ENCODE data around the gene CFAP46. TPM values are rescaled to one million over a fixed set of nuclear protein-coding genes. Genes with fewer than 3 reads are reported as not detected.

The CFAP46 gene
- total and polyA plus RNA-seq, 9 of the 15 experiments (the other 6 are each of a cell fraction or from before 2014, with no cell fraction given) = not detected

DNA sequence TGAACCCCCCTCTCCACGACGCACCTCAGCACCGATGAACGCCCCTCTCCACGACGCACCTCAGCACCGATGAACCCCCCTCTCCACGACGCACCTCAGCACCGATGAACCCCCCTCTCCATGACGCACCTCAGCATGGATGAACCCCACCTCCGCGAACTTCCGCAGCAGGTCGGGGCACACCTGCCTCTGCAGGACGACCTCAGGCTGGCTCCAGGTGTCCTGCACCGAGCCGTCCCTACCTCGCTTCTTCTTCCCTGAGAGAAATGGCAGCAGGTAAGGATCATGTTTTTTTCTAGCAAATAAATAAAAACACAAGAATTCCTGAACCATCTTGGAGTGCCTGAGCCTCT is 24.1 kb downstream of the CFAP46 start:
- H3K36me3 ChIP-seq (ENCODE audit: control insufficient read depth, insufficient read depth, low read length) = no peaks in the 10 kb centered on the region
- no TSS peak for BruUV-seq (replicated peaks)
- H3K9me1 ChIP-seq (ENCODE audit: control insufficient read depth, insufficient read depth, low read length) = no peaks in the 10 kb centered on the region
- POLR2A ChIA-PET = no interaction called here
- no peaks in the 10 kb centered on the region for H3K9me3 ChIP-seq (replicated peaks; ENCODE audit: control insufficient read depth, insufficient read depth, low read depth, low read length)
- CTCF ChIA-PET (ENCODE audit: low intra/inter-chr PET ratio) = no interaction called here
- FAIRE-seq = no peak
- no peak for DNase-seq (ENCODE audit: extremely low read depth in 1 of 4, low spot score in 3 of 4)
- 6% methylated on average over 12 of the region's 19 CpGs for WGBS (ENCODE audit: insufficient coverage, low coverage, missing lambda C conversion rate)
- H3K27me3 ChIP-seq (ENCODE audit: control insufficient read depth in 2 of 2, insufficient read depth in 2 of 2, low read length in 2 of 2) = peaks cover 2 to 56% of the 10 kb centered on the region in 2 experiments; a peak in 3 of 5 replicates
- H3K9ac ChIP-seq (ENCODE audit: insufficient read depth in 1 of 2, low read depth in 2 of 2, low read length in 2 of 2) = no peak overlapping the region
- peaks cover 0 to 17% of the 10 kb centered on the region in 2 experiments; a peak in 2 of 5 replicates for H3K4me1 ChIP-seq (replicated peaks in 1 of 2; ENCODE audit: control insufficient read depth in 2 of 2, insufficient read depth in 2 of 2, low read length in 2 of 2)
- H3K4me3 ChIP-seq = no peak overlapping the region
- no peak for TF ChIP-seq ZNF586 (CRISPR knock-in tag; conservative IDR thresholded peaks at IDR 0.05)
- no peak for TF ChIP-seq ZNF79 (CRISPR knock-in tag; IDR thresholded peaks at IDR 0.05; ENCODE audit: low read depth)
- TF ChIP-seq HCFC1 (IDR thresholded peaks at IDR 0.05; ENCODE audit: low read depth, low read length) = no peak
- TF ChIP-seq ZNF253 (CRISPR knock-in tag; conservative IDR thresholded peaks at IDR 0.05) = no peak
- no peak for TF ChIP-seq KLF16 (IDR thresholded peaks at IDR 0.05)
- TF ChIP-seq ZKSCAN8 (CRISPR knock-in tag; IDR thresholded peaks at IDR 0.05) = no peak
- no peak for TF ChIP-seq NCOA4 (IDR thresholded peaks at IDR 0.05; ENCODE audit: partially characterized antibody)
- no peak for TF ChIP-seq SNIP1 (IDR thresholded peaks at IDR 0.05; ENCODE audit: low read depth)
- no peak for TF ChIP-seq PHF8 (IDR thresholded peaks at IDR 0.05; ENCODE audit: borderline replicate concordance, low read length)
- no peak for TF ChIP-seq ZC3H8 (IDR thresholded peaks at IDR 0.05)
- no peak for TF ChIP-seq ZC3H4 (CRISPR knock-in tag; IDR thresholded peaks at IDR 0.05; ENCODE audit: borderline replicate concordance)
- no peak for TF ChIP-seq HDAC2 (IDR thresholded peaks at IDR 0.05)
- in situ Hi-C loops (cut with MboI) (no loop called here), intact Hi-C loops (cut with micrococcal nuclease) (no loop called here)
- ATAC-seq = no peak
- no peak overlapping the region for H3K4me2 ChIP-seq (ENCODE audit: insufficient read depth, low read length)
- no peak overlapping the region for H3K27ac ChIP-seq (ENCODE audit: extremely low read depth, low read depth, low read length)
- H3K79me2 ChIP-seq (ENCODE audit: control insufficient read depth, insufficient read depth, low read length) = no peaks in the 10 kb centered on the region
- H2AFZ ChIP-seq (ENCODE audit: low read depth, low read length) = no peak overlapping the region
- 0 out of 2 replicates have a peak, but pooled peaks cover 7% of the 10 kb centered on the region for H4K20me1 ChIP-seq (replicated peaks; ENCODE audit: control insufficient read depth, insufficient read depth, low read length)
